ENCODE data around the gene WWC2.
"Not testable (repeated sequence)": the region's sequence is repeated elsewhere in the genome, so short reads cannot be mapped to it uniquely, and the experiment has no call there.

The WWC2 gene

GRCh38 chr4:183101956-183102480 lies 3.0 kb downstream of the WWC2 start:
- DNase-seq = no peak

- DNase-seq = no peak
Measured at GRCh38 chr4:183105092-183105491, 6.0 kb downstream of the WWC2 start.

GRCh38 chr4:183106839-183107238 lies 7.8 kb downstream of the WWC2 start:
- DNase-seq = no peak

GRCh38 chr4:183107891-183108459 lies 8.9 kb downstream of the WWC2 start:
- DNase-seq = no peak

GRCh38 chr4:183110244-183110643 lies 11.2 kb downstream of the WWC2 start:
- no peak for DNase-seq

GRCh38 chr4:183111452-183111885 lies 12.4 kb downstream of the WWC2 start:
- no peak for DNase-seq

- no peak for DNase-seq
Measured at GRCh38 chr4:183118141-183118540, 19.1 kb downstream of the WWC2 start.

- DNase-seq = peak; percentile 68
Measured at GRCh38 chr4:183118585-183118984, 19.5 kb downstream of the WWC2 start.

GRCh38 chr4:183121660-183122059 lies 22.6 kb downstream of the WWC2 start:
- DNase-seq = not testable (repeated sequence)

- DNase-seq = no peak
Measured at GRCh38 chr4:183124228-183124627, 25.2 kb downstream of the WWC2 start.

GRCh38 chr4:183124865-183125264 lies 25.8 kb downstream of the WWC2 start:
- no peak for DNase-seq

GRCh38 chr4:183129125-183129524 lies 30.1 kb downstream of the WWC2 start:
- DNase-seq = no peak

- no peak for DNase-seq
Measured at GRCh38 chr4:183129675-183130074, 30.6 kb downstream of the WWC2 start.

GRCh38 chr4:183130328-183131155 lies 31.5 kb downstream of the WWC2 start:
- no peak for DNase-seq

- no peak for DNase-seq
Measured at GRCh38 chr4:183132081-183132480, 33.0 kb downstream of the WWC2 start.

GRCh38 chr4:183132865-183133264 lies 33.8 kb downstream of the WWC2 start:
- no peak for DNase-seq

- no peak for DNase-seq
Measured at GRCh38 chr4:183136855-183137254, 37.8 kb downstream of the WWC2 start.

GRCh38 chr4:183139058-183139750 lies 40.1 kb downstream of the WWC2 start:
- no peak for DNase-seq

GRCh38 chr4:183139972-183140570 lies 41.0 kb downstream of the WWC2 start:
- no peak for DNase-seq

GRCh38 chr4:183140911-183141320 lies 41.9 kb downstream of the WWC2 start:
- DNase-seq = no peak

GRCh38 chr4:183141997-183142396 lies 42.9 kb downstream of the WWC2 start:
- DNase-seq = no peak

- DNase-seq = peak; percentile 72
Measured at GRCh38 chr4:183142571-183143550, 43.8 kb downstream of the WWC2 start.

Data from eye (tissue), 1 donor.